Neuron (in vitro differentiated cells): Measurements from ENCODE around the gene NR2E3.

Source experiments
- H2AFZ ChIP-seq: one replicate; pipeline ENCODE4 v1.6.1; 2013; ENCODE audit warnings: low read depth, mild to moderate bottlenecking, inconsistent platforms, low read length, moderate library complexity
- H3K27me3 ChIP-seq: one replicate; pipeline ENCODE4 v1.6.1; 2013; ENCODE audit warnings: low read length; ENCODE audit not compliant: insufficient read depth
- H3K36me3 ChIP-seq: one replicate; pipeline ENCODE4 v1.6.1; 2013; ENCODE audit warnings: low read length; ENCODE audit not compliant: insufficient read depth
- H3K4me1 ChIP-seq: one replicate; pipeline ENCODE4 v1.6.1; 2013; ENCODE audit warnings: low read length; ENCODE audit not compliant: insufficient read depth
- H3K4me3 ChIP-seq: 2 replicates; pipeline ENCODE4 v1.5.1; 2013; ENCODE audit warnings: mild to moderate bottlenecking, low read length, moderate library complexity
- H3K9me3 ChIP-seq: one replicate; pipeline ENCODE4 v1.6.1; 2013; ENCODE audit warnings: low read length

The NR2E3 gene

DNA sequence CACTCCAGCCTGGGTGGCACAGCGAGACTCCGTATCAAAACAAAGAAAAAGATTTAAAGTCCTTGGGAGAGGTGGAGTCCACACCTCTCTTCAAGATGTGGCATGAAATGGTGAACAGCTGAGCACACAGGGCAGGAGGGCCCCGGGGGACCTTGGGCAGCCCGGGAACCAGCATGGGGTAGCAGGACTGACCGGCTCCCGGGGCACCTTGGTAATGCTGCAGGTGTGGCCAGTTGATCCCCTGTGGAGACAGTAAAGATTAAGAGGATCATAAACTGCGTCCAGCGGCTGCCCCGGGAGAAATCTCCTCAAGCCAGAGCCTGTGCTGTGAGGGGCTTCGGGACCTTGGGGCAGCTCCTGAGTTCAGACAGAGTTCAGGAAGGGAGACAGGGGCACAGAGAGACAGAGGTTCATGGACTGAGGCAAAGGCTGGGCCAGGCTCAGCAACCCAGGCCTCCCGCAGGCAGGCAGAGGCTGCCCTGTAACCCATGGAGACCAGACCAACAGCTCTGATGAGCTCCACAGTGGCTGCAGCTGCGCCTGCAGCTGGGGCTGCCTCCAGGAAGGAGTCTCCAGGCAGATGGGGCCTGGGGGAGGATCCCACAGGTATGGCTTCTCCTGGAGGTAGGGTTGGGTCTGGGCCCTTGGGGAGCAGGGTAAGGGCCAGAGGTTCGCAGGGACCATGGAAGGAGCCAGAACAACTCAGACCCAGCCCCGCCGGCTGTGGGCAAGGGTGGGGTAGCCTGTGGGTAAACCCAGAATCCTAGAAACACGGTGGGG, at the start of gene NR2E3:
NR2E3 (plus strand) TSS at position 299 of the 780 bp plus-strand sequence; CDS start at position 489, 190 bp downstream.
- no peaks in the 10 kb centered on the region for H3K27me3 ChIP-seq
- peaks cover 8% of the 10 kb centered on the region for H3K4me1 ChIP-seq
- H2AFZ ChIP-seq = no peak within 1 kb of the TSS
- H3K9me3 ChIP-seq = peaks cover 4% of the 10 kb centered on the region
- no peak within 1 kb of the TSS for H3K4me3 ChIP-seq
- H3K36me3 ChIP-seq = no peaks in the 10 kb centered on the region

DNA sequence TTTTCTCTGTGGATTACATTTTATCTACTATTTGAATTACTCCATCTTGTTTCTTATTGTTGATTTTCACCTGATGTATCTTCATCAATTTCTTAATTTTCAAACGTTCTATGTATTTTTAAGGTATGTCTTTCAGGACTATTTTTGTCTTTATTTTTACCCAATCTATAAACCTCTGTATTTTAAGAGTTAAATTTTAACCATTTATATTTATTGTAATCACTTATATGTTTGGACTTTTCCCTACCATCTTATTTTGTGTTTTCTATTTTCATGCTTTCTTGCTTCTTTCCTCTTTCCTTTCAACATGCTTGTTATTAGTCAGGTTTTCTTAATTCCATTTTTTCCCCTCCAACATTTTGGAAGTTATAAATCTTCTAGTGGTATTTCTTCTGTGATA, 49.5 kb upstream of the NR2E3 start:
- Histone ChIP-seq H3K9me3 (peaks cover 3% of the 10 kb centered on the region), H3K27me3 (no peaks in the 10 kb centered on the region), H3K4me1 (no peaks in the 10 kb centered on the region), H2AFZ (no peak overlapping the region), H3K36me3 (no peaks in the 10 kb centered on the region), H3K4me3 (no peak overlapping the region)

DNA sequence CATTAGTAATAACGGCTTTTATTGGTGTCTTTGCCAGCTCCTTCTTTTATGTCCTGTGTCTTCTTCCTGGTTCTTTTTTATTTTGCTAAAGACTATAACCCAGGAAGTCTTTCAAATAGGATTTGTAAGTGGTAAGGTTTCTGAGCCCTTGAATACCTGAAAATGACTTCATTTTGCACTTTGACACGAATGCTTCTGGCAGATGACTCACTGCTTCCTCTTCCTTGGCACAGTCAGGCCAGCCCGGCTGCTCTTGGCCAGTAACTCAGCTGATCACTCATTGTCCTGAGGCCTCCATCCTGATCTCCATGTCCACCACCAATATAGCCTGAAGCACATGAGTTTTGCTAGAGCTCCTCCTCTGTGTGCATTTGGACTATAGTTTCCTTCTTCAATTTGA, 48.7 kb upstream of the NR2E3 start:
- no peaks in the 10 kb centered on the region for H3K36me3 ChIP-seq
- H3K9me3 ChIP-seq = peaks cover 3% of the 10 kb centered on the region
- no peaks in the 10 kb centered on the region for H3K27me3 ChIP-seq
- no peak overlapping the region for H3K4me3 ChIP-seq
- H2AFZ ChIP-seq = no peak overlapping the region
- no peaks in the 10 kb centered on the region for H3K4me1 ChIP-seq

DNA sequence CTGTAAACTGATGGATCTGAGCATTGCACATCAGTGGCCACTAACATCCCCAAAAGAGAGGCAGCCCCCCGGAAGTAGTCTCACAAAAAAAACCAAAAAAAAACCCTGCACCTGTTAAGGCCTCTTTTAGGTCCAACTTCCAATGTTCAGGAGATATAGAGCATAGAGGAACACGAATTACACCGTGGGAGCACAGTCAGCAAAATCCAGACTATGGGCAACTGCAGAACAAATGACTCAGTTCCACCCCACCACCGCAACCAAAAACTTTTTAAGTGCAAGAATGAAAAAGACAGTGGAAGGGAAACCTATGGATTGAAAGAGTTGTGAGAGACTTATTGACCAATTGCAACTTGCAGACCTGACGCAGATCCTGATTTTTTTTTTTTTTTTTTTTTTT, 42.2 kb upstream of the NR2E3 start:
- Histone ChIP-seq H3K4me3 (no peak overlapping the region), H2AFZ (no peak overlapping the region), H3K4me1 (no peaks in the 10 kb centered on the region)

DNA sequence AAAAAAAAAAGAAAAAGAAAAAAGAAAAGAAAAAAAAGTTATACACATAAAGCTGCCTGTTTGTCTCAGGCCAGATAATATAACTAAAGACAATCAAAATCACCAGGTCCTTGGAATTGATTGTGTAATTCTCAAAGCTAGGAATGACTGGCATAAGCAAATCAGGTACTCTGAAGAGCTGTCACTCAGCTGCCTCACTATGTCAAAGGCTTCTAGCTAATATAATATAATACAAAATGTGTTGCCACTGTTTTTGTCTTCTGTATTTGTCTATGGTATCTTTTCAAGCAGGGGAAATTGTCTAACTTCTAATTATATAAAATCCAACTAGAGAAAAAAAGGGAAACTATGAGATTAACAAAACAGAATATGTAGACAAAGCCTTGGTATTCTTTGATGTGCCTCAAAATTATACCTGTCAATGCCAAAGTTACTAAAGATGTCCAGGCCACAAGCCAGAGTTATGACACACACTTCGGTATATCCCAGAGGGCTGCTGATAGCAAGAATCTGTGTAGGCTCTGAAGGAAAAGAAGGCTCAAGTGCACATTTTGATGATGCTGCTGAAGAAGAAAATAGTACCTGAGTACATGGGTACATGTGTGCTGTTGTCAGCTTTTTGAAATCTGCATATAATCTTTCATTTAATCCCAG, 37.0 kb upstream of the NR2E3 start:
- H3K27me3 ChIP-seq = no peaks in the 10 kb centered on the region
- no peaks in the 10 kb centered on the region for H3K4me1 ChIP-seq
- H3K36me3 ChIP-seq = no peaks in the 10 kb centered on the region
- H2AFZ ChIP-seq = no peak overlapping the region
- no peaks in the 10 kb centered on the region for H3K9me3 ChIP-seq
- no peak overlapping the region for H3K4me3 ChIP-seq

More for the DNA sequence above, 42.2 kb upstream of the NR2E3 start:
- H3K36me3 ChIP-seq = no peaks in the 10 kb centered on the region
- H3K9me3 ChIP-seq = no peaks in the 10 kb centered on the region
- no peaks in the 10 kb centered on the region for H3K27me3 ChIP-seq

DNA sequence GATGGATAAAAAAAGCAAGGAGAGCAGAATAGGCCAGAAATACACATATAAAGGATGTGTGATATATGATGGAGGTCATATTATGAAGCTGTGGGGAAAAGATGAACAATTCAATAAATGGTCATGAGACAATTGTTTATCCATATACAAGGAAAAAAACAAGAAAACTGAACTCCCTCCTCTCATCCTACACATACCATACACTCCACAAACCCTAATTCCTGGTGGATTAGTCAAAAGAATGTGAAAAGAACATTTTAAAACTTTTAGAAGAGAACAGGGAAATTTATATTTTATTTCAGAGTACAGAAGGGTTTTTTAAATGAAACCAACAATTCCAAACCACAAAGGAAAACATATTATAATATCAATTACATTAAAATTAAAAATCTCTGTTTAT, 34.5 kb upstream of the NR2E3 start:
- no peak overlapping the region for H2AFZ ChIP-seq

DNA sequence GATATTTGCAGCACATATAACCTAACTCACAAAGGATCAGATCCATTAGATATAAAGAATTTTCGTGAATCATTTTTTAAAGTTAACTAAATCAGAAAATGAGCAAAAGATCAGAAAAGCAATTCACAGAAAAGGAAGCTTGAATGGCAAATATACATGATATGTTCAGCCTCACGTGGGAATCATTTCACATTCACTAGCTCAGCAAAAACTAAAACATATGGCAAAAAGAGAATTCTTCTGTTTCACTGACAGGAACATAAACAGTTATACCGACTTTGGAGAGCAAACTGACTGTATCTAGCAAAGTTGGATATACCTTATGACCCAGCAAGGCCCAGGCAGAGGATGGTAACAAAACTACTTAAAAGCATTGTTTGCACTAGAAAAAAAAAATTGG, 34.0 kb upstream of the NR2E3 start:
- Histone ChIP-seq H3K4me1 (no peaks in the 10 kb centered on the region), H3K27me3 (peaks cover 2% of the 10 kb centered on the region), H2AFZ (no peak overlapping the region), H3K4me3 (no peak overlapping the region), H3K9me3 (no peaks in the 10 kb centered on the region), H3K36me3 (no peaks in the 10 kb centered on the region)

More for the DNA sequence above, 34.5 kb upstream of the NR2E3 start:
- Histone ChIP-seq H3K9me3 (no peaks in the 10 kb centered on the region), H3K27me3 (no peaks in the 10 kb centered on the region), H3K4me1 (no peaks in the 10 kb centered on the region), H3K36me3 (no peaks in the 10 kb centered on the region), H3K4me3 (no peak overlapping the region)

DNA sequence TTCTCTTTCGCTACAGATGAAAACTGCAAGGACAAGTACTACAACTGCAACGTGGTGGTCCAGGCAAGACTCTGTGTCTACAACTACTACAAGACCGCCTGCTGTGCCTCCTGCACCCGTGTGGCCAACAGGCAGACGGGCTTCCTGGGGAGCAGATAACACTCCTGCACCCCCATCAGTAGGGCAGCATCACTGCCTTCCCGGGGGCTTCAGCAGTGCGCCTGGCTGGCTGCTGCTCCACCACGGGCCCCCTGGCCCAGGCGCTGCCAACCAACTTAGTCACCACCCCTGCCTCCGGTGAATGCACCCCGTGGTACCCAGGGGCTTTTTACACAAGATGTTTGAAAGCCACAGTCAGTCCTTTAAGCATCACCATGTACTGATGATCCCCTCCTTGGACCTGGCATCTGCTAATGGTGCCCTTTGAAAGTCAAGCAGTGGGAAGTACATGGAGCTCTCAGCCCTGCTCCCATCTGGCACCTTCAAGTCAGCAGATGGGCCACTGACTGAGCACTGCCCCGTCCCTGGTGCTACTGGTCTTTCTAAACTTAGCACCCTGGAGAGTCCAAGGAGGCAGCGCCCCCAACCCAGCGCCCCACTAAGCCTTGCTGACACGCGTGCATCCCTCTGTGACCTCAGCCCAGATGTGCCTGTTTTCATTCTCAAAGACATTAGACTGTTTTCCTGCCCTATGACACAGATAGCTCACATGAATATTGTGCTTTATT, 33.0 kb upstream of the NR2E3 start:
- H3K36me3 ChIP-seq = no peaks in the 10 kb centered on the region

DNA sequence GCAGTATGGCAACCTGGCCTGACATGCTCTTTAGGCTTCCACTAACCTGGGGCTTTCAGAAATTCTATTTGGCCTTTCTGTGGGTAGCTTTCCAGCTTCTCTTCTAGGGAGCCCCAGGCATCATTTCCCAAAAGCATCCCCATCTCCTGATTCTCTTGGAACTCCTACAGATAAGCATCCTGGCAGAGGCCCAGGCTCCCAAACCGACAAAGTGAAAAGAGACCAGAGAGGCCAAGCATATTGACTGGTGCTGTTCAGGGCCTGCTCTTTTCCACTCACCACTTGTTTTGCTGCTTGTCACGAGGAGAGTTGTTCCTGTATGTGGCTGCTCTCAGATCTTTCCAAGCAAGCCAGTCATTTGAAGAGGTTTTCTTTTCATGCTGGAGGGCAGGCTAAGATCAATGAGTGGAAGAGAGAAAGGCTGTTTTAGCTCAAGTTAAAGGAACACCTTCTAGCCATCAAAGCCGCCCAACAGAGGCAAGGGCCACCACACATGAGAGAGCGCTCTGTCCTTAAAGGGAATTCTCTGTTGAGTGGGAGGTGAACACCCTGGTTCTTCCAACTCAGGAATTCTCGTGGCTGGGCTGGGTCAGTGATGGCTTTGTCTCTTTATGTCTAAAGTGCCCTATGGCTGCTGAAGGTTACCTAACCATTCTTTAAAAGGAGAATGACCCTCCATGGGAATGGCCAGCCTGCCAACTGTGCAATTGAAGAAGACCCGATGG, 31.1 kb upstream of the NR2E3 start:
- Histone ChIP-seq H2AFZ (no peak overlapping the region), H3K9me3 (no peaks in the 10 kb centered on the region), H3K4me1 (peaks cover 7% of the 10 kb centered on the region), H3K27me3 (peaks cover 4% of the 10 kb centered on the region), H3K4me3 (no peak overlapping the region), H3K36me3 (no peaks in the 10 kb centered on the region)

More for the DNA sequence above, 33.0 kb upstream of the NR2E3 start:
- H3K27me3 ChIP-seq = peaks cover 4% of the 10 kb centered on the region
- H3K9me3 ChIP-seq = no peaks in the 10 kb centered on the region
- H2AFZ ChIP-seq = no peak overlapping the region
- peaks cover 2% of the 10 kb centered on the region for H3K4me1 ChIP-seq
- no peak overlapping the region for H3K4me3 ChIP-seq

DNA sequence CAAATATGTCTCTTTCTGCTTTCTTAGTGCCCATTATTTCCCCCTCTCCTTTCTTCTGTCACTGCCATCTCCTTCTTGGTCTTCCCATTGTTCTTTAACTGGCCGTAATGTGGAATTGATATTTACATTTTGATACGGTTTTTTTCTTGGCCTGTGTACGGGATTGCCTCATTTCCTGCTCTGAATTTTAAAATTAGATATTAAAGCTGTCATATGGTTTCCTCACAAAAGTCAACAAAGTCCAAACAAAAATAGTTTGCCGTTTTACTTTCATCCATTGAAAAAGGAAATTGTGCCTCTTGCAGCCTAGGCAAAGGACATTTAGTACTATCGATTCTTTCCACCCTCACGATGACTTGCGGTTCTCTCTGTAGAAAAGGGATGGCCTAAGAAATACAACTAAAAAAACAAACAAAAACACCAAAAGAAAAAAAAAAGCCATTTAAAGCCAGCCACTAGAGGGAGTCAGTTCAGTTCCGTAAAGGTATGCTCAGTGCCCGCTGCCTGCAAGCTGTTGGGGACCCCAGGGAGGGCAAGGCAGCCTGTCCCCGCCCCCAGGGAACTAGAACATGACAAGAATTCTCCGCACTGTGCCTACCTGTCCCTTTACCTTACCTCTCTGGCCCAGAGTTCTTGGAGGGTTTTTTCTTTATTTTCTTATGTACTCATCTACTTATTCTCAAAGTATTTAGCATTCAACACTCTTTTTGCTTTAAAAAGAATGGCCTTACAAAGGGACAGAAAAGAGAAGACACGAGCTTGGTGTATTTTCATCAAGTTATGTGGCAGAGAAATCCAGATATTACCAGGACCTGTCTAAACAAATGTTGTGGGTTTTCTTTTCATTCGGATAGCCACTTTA, 30.0 kb upstream of the NR2E3 start:
- peak overlapping the region; percentile 26 for H2AFZ ChIP-seq
- H3K36me3 ChIP-seq = no peaks in the 10 kb centered on the region
- H3K4me1 ChIP-seq = peaks cover 7% of the 10 kb centered on the region
- H3K27me3 ChIP-seq = peaks cover 4% of the 10 kb centered on the region
- no peak overlapping the region for H3K4me3 ChIP-seq
- no peaks in the 10 kb centered on the region for H3K9me3 ChIP-seq

DNA sequence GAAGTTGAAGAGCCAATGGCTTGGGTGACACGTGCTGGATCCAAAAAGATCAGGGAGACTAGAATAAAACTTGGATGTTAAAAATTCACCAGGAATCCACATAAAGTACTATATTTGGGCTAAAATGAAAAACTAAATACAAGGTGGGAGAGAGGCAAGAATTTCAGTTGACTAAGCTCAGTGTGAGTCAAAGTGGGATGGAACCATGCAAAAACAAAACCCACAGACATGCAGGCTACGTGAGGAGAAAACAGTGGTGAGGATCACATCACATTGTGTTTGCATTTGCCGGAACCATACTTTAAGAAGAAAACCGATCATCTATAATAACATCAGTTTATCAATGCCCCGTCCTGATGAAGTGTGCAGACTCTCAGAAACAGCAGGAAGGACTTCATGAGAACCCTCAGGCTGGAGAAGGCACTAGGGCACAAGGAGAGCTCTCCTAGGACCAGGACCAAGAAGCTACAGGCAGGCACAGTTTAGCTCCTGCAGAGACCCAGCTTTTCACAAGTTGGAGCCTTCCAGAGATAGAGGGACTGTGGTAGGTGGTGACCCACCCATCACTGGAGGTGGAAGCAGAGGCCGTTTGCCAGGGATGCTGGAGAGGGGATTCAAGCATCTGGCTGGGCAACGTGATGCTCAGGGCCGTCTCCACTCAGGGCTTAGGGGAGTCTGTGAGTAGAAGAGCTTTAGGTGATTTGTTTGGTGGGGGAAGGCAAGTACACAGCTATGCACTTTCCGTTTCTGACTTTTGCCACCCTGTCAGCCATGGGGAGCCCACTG, 29.0 kb upstream of the NR2E3 start:
- Histone ChIP-seq H3K27me3 (peaks cover 4% of the 10 kb centered on the region), H2AFZ (no peak overlapping the region), H3K4me3 (no peak overlapping the region), H3K36me3 (no peaks in the 10 kb centered on the region), H3K4me1 (peaks cover 7% of the 10 kb centered on the region), H3K9me3 (no peaks in the 10 kb centered on the region)

DNA sequence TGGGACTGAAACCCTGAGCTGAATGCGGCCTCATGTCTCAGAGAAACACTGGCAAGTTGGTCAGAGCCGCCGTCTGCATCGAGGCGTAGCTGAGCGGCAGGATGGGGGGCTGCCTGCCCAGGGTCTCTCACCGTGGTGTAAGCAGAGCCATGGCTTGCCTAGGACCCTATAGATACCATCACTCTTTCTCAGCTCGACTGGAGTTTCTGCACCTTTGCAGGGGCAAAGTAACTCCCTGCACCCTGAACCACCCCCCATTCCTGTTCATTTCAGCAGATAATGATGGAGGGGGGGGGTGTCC, 28.4 kb upstream of the NR2E3 start:
- H3K27me3 ChIP-seq = peaks cover 4% of the 10 kb centered on the region
- no peaks in the 10 kb centered on the region for H3K9me3 ChIP-seq
- H3K4me3 ChIP-seq = no peak overlapping the region
- no peaks in the 10 kb centered on the region for H3K36me3 ChIP-seq
- H2AFZ ChIP-seq = no peak overlapping the region
- peaks cover 7% of the 10 kb centered on the region for H3K4me1 ChIP-seq
